GM21786 (cell line): ENCODE data around the gene SATB2.

ENCODE experiments used
- ATAC-seq: cut with Tn5 transposase; IDR thresholded peaks from one replicate; pipeline ENCODE4 v1.9.1; 2021; ENCODE audit not compliant: unreplicated experiment

The SATB2 gene

DNA sequence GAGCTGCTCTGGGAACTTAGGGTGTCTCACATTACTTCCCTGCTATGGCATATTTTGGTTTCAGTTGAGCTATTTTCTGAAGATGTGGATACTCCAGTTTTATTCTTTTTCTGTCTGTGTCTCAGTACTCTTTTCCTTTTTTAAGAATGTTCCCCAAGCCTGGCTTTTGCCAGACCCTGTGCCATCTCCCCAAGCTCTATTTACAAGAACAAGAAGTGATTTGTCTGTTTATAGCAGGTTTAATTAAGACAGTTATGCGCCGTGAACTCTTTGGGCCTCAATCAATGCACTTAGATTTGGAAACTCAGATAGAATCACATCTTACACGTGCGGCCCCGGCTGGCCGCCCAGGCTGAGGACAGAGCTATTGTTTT lies 8.9 kb upstream of the SATB2 start:
- no peak for ATAC-seq

DNA sequence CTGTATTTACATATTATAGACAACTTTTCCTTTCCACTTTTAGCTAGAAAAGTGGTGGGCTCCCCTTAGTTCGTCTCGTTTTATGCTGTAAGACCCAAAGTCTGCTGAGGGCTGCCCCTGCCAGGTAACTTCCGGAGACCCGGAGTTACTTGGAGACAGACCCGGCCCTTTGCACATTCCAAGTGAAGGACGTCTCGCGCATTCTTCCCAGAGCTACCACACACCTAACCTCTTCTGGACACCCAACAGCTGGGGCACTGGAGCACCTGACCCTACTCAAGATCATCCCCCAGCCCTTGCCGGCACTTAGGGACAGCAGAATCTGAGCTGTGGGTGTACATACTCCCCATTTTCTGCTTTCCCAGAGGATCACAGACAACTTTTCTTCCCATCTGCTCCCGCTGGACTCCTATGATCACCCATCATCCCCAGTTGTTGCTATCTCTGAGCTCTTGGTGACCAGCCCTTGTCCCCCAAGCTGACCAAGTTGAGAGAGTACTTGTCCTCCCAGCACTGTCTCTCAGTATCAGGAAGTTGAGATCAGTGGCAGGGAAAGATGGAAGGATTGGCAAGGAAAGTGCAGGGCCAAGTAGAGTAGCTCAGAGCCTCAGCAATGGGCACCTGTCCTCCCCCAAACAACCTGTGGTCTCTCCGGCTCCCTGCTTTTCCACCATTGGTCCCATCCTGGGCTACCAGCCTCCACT lies 8.4 kb upstream of the SATB2 start:
- ATAC-seq, result no peak

DNA sequence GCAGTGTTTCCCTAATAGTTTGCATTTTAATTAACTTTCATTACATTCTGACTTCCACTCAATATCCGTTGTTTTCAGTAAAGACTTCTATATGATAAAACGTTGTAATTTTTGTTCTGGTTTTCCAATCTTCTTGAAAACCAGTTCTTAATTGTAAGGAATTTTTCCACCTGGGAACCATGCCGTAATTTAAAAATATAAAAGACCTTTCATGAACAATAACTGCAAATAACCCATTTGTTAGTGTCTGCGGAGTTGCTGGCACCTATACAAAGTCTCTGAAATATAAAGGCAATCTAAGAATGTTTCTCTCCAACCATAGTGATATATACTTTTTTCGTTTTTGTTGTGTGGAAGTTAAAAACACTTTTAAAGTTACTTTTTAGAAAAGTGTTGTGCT lies 7.7 kb upstream of the SATB2 start:
- no peak for ATAC-seq

DNA sequence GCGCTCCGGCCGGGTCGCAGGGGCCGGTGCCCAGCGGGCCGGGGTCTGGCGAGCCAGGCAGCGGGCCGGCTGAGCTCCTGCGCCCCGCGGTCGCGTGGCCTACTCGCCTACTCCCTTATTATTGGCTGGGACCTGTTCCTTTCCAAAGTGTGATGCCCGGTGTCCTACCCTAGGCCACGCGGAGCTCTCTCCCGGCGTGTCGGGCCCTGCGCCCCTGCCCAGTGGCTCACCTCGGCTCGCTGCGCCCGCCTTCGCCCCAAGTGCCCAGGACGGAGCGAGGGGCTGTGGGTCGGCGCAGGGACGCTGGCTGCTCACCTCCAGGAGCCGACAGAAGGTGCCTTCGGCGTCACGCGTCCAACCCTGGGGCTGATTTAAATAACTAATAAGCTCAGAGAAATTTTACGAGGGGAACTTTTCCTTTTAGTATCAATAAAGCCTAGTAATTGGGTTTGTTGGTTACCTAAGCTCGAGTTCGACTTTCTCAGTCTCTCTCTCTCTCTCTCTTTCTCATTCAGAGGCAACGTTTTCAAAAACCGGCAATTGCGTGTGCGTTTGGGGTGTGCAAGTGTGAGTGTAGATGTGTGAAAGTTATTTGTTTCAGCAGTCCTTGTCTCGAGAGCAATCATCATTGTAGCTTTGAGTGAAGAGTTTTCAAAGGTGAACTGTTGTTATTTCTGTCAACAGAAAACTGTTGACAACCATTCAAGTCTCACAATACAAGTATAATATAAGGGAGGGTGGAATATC lies 7.0 kb upstream of the SATB2 start:
- no peak for ATAC-seq

DNA sequence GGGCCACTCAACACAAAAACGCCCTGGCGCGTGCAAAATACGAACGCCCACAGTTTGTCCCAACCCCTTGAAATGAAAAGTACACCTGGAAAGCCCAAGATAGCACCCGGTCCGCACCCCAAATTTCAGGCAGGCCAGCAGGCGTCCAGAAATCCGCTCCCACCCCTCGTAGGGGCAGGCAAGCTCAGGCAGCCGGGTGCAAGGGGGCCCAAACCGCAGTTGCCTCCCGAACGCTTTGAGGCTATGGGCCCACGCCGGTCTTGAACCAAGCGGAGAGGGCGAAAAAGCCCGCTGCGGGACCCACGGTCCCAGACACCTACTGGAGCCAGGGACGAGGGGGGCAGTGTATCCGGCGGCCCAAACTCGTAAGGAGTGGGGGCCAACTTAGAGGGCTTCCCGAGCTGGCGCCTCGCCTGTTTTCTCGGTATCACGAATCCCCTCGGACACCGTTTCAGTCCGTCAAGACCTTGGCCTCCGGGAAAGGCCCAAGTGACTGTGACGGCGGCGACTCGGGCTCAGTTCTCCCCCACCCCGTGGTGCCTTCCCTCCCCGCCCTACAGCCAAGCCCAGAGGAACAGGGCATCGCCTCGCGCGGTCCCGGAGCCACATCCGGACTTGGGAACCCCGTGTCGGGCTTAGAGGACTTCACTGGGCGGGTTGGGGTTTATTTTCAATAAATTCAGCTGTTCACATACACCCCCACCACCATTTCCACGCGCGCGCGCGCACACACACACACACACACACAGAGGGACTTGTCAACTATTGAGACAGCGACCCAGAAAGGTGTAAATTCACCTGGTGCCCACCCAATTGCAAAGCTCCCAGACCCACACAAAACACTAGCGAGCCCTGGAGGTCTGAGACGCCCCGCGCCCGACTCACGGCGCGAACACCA lies 6.2 kb upstream of the SATB2 start:
- ATAC-seq, result no peak

DNA sequence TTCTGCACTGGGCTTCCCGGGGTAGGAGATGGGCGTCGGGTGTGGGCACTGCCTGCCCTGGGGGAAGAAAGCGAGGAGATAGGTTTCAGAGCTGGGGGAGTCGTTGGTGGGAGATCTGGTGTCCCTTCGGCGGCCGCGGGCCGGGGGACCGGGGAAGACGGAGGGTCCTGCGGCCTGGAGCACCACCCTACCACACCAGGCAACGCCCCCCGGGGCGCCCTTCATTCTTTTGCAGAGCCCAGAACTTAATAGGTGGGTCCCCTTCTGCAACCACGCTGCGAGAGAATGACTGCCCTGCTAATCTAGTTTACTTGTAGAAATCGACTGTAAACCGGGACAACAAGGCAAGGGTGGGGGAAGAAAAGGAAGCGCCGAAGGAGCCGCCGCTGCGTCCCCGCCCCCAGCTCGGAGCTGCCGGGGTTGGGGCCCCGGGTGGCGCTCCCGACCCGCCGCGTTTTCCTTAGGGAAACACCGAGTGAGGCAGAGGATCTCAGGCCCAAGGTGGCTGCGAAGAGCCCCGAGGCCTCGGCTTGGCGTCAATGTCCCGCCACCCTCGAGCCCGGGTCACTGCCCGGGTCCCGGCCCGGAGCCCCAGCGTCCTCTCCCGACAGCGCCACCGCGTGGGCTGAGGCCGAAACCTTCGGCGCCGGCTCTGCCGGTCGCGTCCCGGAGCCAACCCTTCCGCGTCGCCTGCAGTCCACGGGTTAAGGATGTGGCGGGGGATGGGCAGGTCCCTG lies 5.4 kb upstream of the SATB2 start:
- ATAC-seq, result peak; percentile 43

DNA sequence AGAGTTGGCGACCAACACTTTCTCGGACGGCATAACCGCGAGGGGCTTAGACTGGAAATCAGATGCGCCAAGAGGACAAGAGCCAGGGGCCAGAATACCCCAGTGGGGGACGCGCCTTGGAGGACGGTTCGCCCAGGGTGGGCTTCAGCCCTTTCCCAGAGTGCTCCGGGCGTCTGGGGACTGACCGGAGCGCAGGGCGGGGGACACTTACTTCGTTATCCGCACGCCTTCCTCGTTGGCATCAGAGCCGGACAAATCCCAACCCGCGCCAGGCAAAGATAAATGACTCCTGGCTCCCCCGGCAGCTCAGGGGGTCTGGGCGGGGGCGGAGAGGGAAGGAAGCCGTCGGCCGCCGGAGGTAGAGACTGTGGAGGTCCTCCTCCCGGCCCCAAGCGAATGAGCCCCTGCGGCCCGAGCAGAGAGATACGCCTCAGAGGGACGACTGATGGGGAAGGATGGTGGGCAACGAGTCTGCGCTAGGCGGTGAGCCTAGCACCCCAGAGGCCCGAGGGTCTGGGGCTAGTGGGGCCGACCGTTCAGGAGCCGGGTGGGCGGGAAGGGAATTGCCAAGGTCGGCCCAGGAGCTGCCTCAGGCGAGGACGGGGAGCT lies 4.7 kb upstream of the SATB2 start:
- ATAC-seq, result no peak

DNA sequence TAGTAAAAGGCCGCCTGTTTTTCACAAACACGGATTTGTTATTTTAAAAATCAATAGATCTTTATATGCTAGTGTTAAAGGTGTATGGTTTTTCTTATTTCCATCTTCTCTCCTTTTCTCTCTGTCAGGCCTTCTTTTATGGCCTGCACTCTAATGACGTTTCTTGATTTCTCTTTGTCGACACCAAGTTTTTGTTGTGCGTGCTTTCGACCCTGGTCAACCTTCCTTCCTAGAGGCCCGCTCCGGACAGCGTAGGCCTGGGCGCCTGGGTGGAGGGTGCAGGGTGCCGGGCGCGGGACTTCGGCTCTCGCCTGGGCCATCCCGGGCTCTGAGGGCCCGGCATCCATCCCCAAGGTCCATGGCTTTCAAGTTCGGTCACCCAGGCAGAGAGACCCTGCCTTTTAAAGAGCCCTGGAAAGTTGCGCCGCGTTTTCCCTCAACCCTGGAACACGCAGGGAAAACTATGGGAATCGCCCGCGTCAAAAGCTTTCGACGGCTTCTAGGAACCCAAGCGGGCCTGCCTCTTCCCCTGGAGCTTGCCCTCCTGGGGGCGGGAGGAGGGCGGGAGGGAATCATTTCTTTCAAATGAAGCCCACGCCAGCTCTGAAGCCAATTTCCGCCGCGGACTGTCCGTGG lies 4.1 kb upstream of the SATB2 start:
- ATAC-seq, result no peak

DNA sequence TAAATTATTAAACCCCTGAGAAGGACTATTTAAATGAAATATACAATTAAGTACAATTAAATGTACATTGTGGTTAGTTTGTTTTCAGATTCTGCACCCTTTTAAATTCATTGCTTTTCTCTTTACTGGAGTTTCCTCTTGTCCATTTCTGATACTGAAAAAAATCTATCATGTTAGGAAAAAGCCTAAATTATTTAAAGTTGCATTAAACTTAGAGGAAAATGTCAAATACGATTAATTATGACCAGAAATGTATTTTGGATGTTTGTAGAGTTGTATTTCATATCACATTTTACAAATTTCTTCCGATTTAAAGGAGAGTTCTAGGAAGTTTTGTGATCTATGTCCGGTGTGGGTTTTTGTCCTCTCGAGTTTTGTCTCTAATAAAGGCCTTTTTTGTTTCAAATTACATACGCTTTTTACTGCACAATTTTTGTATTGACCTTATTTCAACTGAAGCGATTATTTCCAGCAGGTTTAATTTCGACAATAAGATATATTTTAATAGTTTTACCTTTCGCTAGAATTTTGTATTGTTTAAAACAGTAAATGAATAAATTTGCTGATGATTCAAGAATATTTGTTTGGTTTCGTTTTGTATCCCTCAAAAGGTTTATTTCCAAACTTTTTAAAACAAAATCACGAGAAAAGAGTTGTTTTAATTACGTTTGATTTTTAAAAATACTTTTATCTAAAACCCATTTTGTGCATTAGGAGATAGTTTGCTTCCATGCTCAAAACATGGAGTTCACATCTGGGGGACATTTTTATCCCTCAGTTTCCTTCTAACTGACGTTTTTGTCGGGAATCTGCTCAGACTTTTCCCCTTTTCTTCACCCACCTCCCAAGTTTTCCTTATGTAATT lies 3.3 kb upstream of the SATB2 start:
- ATAC-seq, result no peak

DNA sequence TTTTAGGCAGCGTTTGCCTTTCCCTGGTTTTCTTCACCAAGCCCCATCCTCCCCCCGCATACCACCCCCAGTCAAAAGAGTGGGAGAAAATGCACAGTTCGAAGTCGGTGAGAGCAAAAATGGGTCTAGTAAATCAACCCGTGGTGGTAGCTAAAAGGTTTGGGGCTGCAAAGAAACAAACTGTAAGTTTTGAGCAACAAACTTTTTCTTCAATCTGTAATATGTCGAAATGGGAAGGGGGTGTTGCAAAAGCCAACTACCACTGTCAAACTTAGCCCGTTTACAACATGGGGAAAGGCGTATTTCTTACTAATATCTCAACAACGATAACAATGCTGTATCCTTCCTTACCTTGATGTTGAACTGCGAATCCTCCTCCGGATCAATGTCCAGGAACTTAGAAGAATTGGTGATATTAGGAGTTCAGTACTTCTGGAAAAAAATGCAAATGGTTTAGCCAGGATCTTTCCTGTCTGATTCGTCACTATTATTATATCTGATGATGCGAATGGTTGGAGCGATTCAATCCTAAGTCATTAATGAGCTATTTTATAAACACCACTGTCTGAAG lies 2.4 kb upstream of the SATB2 start:
- ATAC-seq, result no peak

DNA sequence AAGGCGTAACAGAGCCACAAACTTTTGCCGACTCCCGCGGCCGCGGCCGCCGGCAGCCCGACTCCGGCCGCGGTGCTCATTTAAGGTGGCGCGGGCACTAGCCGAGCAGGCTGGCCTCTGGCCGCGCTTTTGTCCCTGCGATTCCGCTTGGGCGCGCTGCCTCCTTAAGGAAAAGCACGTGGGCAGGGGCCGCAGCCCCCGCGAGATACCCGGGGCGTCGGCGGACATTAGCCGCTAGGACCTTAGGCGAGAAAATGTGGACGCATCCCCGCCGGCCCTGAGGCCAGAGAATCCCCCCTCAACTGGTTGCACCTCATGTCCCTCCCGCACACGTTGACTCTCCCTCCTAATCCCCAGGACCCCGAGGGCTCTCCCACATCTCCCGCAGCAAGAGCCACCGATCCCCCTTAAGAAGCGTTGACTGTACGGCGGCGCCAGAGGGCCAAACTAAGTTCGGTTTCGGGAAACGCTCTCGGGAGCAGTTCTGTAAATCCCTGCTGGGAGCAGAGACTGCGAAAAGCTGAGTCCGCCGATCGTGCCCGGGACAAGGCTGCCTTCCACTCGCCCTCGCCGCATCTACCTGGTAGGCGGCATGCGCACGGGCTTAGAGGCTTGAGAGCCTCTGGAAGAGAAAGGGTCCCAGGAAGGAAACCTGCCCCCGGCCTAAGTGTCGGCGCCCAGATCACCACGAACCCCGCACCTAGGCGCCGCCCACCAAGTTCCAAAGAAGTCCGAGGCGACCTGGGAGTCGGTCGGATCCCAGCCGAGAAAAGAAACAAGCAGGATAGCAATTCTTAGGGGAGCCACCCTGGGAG lies 1.8 kb upstream of the SATB2 start:
- peak; percentile 34 for ATAC-seq

DNA sequence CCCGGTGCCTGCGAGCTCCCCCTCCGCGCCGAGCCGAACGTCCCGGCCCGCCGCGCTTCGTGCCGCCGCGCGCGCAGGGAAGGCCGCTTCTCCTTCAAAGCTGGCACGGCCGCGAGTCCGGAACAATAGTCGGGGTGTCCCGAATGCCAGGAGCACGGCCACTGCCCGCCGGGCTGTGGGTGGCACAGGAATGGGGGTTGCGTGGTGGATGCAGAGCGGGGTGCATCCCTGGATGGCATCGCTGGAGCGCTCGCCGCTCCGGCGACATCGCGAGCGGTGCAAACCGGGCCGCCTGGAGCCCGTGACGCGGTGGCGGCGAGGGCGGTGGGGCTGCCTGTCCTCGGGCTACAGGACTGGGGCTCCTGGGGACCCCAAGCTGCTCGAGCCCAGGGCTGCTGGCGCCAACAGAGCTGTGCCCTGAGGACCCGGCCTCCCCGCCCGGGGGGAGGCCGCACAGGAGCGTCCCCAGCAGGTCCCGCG lies 1.1 kb upstream of the SATB2 start:
- no peak for ATAC-seq

DNA sequence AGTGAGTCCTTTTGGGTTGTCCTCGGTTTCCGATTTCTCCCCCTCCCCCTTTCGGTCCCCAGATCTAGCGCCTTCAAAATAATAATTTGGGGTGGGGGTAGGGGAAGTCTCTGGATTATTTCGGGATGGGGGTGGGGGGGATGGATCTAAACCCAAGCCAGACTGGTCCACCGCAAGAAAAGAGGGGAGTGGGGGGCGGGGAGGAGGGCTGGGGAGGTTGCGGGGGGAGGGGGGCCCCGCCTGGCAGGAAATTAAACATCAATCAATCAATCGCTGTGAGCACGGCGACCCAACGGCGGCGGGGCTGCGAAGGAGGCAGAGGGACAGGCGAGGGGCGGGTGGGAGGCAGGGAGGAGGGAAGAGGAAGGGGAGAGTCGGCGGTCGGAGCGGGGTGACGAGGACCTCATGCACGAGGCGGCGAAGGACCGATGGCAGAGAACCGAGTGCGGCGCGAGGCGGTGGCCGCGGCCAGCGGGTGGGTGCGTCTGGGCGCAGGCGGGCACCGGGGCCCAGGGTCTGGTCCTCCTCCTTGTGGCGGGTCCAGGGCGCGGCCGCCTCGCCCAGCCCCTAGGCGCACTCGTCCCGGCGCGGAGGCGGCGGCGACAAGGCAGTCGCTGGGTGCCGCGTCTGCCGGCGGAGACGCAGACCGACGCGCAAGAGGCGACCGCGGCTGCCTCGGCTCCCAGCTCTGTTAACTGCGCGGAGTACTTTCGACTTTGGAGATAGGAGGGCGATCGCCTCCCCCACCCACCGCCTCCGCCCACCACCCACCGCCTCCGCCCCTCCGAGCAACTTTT lies 468 bp upstream of the SATB2 start:
- ATAC-seq, result no peak

DNA sequence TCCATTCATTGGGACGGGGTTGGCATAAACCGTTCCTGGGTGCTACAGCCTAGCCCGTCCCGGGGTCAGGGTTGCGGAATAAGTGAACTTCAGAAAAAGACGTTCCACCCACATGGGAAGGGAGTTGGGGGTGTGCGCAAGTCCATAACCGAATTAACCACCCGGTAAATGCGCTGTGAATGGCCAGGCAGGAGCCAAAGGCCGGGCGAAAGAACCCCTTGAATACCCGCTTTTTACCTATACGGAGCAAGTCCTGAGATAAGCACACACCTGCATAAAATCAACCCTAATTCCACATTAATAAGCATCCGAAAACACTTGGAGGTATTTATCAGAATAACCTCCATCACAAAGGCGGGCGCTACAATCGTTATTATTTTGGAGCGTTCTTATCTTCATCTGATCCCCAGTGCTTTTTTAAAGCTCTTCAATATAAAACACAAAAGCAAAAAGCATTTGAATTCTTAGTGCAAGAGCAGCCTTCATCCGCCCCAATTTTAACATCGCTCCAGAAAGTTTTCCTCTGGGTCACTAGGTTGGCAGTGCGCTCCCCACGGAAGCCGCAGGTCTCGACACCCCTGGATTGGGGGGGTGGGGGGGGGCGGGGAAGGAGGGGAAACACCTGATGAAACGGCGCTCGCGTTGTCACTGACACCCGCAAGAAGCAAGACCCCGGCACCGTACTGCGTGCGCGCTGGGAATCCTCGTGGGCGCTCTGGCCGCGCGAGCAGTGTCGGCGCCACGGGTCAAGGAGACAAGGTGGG lies 1.2 kb downstream of the SATB2 start:
- ATAC-seq, result no peak

DNA sequence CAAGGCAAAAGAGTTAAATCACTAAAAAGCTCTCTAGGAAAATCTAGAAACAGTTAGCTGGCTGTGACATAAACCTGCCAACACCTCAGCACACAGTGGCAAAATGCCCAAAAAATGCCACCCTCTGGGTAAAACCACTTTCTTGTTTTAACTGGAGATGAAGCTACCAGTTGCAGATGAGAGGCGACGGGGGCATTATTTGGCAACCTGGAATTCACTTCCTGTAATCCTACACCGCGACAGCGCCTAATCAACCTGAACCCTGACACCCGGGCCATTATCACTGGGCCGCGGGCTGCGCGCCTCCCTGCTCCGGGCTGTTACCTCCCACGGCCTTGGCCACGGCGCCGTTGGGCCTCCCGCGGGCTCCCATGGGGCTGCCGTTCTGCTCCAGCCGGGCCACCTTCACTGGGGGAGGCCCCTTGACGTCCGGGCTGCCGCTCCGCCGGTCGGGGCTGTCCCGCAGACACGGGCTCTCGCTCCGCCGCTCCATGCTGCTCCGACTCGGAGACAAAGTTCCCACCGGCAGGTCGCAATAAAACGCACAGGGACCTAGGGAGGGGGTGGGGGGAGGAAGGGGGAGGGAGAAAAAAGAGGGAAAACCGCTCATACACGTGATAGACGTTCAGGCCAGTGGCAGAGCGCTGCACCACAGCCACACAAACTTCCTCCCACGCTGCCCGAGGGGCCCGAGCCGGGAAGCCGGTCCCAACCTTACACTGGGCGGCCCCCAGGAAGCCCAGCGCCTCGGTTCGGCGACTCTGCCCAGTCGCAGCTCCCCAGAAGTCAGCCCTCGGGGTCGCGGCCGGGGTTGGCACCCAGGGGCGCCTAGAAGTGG lies 2.0 kb downstream of the SATB2 start:
- no peak for ATAC-seq

DNA sequence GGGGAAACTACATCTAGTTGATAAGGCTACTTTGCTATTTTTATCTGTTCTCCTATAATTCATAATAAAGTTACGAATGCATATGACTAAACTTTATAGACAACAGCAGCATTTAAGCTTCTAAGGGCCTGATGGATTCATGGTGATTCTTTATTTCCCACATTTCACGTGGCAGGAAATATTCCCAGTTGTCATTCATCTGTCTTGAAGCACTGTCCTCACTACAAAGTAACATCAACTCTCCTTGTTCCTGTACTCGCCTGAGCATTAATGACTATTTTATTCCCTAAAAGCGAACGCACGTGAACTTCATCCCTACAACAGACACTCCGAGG lies 2.6 kb downstream of the SATB2 start:
- ATAC-seq, result no peak
